Measurements from ENCODE around the gene TPSD1. TPM values are rescaled to one million over a fixed set of nuclear protein-coding genes. Genes with fewer than 3 reads are reported as not detected.

Gene TPSD1
- total RNA-seq, 1 donor from 2014 or later = not detected

GRCh38 chr16:1297018-1297696 lies 41.3 kb downstream of the TPSD1 start:
- DNase-seq (ENCODE audit: low spot score) = no peak

- DNase-seq (ENCODE audit: low spot score) = no peak
Observed at GRCh38 chr16:1298406-1298805, 42.5 kb downstream of the TPSD1 start.

GRCh38 chr16:1299012-1299867 lies 43.4 kb downstream of the TPSD1 start:
- DNase-seq (ENCODE audit: low spot score) = no peak

GRCh38 chr16:1299868-1300203 lies 44.0 kb downstream of the TPSD1 start:
- DNase-seq (ENCODE audit: low spot score) = no peak

- DNase-seq (ENCODE audit: low spot score) = peak; percentile 93
Observed at GRCh38 chr16:1300664-1301476, 45.0 kb downstream of the TPSD1 start.

- no peak for DNase-seq (ENCODE audit: low spot score)
Observed at GRCh38 chr16:1301562-1301961, 45.7 kb downstream of the TPSD1 start.

- no peak for DNase-seq (ENCODE audit: low spot score)
Observed at GRCh38 chr16:1305823-1306222, 50.0 kb downstream of the TPSD1 start.

GRCh38 chr16:1306334-1306733 lies 50.5 kb downstream of the TPSD1 start:
- no peak for DNase-seq (ENCODE audit: low spot score)

GRCh38 chr16:1308036-1308976 lies 52.4 kb downstream of the TPSD1 start:
- no peak for DNase-seq (ENCODE audit: low spot score)

Other genes with a start within 250 kb of the TPSD1 start
- not detected for gene SSTR5, start 183.3 kb upstream of the TPSD1 start, total RNA-seq
- gene C1QTNF8, start 159.8 kb upstream of the TPSD1 start, total RNA-seq = not detected
- gene CACNA1H, start 103.0 kb upstream of the TPSD1 start, total RNA-seq = 2.6 TPM
- not detected for gene TPSG1, start 30.8 kb upstream of the TPSD1 start, total RNA-seq
- 22.1 TPM for gene TPSB2, start 25.9 kb upstream of the TPSD1 start, total RNA-seq
- 10.7 TPM for gene TPSAB1, start 15.4 kb upstream of the TPSD1 start, total RNA-seq
- gene UBE2I, start 53.6 kb downstream of the TPSD1 start, total RNA-seq = 91.9 TPM
- gene BAIAP3, start 77.6 kb downstream of the TPSD1 start, total RNA-seq = 1.3 TPM
- 58.2 TPM for gene TSR3, start 95.8 kb downstream of the TPSD1 start, total RNA-seq
- 72.1 TPM for gene GNPTG, start 95.9 kb downstream of the TPSD1 start, total RNA-seq
- gene UNKL, start 158.6 kb downstream of the TPSD1 start, total RNA-seq = 14.5 TPM
- gene UQCC4, start 164.7 kb downstream of the TPSD1 start, total RNA-seq = 13.0 TPM
- gene PERCC1, start 175.0 kb downstream of the TPSD1 start, total RNA-seq = 0.35 TPM
- gene CCDC154, start 188.5 kb downstream of the TPSD1 start, total RNA-seq = 0.45 TPM
- gene CLCN7, start 219.0 kb downstream of the TPSD1 start, total RNA-seq = 80.8 TPM
- gene PTX4, start 232.9 kb downstream of the TPSD1 start, total RNA-seq = 0.35 TPM
- 25.7 TPM for gene TELO2, start 237.3 kb downstream of the TPSD1 start, total RNA-seq